HL-60 (cell line): ENCODE results near the gene FGF14.

ENCODE experiments used
- TF ChIP-seq, protein P1 (sequence below): IDR thresholded peaks from one replicate; pipeline ENCODE4 v1.5.1; 2011; ENCODE audit warnings: low read length, control low read depth, inconsistent platforms; ENCODE audit not compliant: insufficient read depth
- TF ChIP-seq, protein P2 (sequence below): IDR thresholded peaks from 2 replicates; pipeline ENCODE4 v1.6.1; 2012; ENCODE audit warnings: low read depth; ENCODE audit not compliant: insufficient replicate concordance

DNA sequence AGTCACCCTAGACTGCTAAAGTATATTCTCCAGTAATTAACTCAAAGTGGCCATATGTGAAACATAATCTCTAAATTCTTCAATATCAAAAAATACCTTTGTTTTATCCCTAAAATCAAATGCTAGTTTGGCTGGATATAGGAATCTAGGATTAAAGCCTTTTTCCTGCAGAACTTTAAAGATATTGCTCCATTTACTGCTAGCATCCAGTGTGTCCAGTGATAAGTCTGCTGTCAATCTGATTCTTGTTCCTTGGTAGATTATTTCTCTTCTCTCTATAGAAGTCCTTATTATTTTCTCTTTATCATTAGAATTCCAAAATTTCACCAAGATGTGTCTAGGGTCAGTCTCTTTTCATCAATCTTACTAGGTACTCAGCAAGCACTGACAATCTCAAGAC, 384.6 kb downstream of the FGF14 start:
- TF ChIP-seq, protein P1, sequence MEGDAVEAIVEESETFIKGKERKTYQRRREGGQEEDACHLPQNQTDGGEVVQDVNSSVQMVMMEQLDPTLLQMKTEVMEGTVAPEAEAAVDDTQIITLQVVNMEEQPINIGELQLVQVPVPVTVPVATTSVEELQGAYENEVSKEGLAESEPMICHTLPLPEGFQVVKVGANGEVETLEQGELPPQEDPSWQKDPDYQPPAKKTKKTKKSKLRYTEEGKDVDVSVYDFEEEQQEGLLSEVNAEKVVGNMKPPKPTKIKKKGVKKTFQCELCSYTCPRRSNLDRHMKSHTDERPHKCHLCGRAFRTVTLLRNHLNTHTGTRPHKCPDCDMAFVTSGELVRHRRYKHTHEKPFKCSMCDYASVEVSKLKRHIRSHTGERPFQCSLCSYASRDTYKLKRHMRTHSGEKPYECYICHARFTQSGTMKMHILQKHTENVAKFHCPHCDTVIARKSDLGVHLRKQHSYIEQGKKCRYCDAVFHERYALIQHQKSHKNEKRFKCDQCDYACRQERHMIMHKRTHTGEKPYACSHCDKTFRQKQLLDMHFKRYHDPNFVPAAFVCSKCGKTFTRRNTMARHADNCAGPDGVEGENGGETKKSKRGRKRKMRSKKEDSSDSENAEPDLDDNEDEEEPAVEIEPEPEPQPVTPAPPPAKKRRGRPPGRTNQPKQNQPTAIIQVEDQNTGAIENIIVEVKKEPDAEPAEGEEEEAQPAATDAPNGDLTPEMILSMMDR: no peak
- TF ChIP-seq, protein P2, sequence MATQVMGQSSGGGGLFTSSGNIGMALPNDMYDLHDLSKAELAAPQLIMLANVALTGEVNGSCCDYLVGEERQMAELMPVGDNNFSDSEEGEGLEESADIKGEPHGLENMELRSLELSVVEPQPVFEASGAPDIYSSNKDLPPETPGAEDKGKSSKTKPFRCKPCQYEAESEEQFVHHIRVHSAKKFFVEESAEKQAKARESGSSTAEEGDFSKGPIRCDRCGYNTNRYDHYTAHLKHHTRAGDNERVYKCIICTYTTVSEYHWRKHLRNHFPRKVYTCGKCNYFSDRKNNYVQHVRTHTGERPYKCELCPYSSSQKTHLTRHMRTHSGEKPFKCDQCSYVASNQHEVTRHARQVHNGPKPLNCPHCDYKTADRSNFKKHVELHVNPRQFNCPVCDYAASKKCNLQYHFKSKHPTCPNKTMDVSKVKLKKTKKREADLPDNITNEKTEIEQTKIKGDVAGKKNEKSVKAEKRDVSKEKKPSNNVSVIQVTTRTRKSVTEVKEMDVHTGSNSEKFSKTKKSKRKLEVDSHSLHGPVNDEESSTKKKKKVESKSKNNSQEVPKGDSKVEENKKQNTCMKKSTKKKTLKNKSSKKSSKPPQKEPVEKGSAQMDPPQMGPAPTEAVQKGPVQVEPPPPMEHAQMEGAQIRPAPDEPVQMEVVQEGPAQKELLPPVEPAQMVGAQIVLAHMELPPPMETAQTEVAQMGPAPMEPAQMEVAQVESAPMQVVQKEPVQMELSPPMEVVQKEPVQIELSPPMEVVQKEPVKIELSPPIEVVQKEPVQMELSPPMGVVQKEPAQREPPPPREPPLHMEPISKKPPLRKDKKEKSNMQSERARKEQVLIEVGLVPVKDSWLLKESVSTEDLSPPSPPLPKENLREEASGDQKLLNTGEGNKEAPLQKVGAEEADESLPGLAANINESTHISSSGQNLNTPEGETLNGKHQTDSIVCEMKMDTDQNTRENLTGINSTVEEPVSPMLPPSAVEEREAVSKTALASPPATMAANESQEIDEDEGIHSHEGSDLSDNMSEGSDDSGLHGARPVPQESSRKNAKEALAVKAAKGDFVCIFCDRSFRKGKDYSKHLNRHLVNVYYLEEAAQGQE: no peak
